ENCODE results near the gene RNASE1. TPM values are rescaled to one million over a fixed set of nuclear protein-coding genes. Genes with fewer than 3 reads are reported as not detected.
"Not testable (repeated sequence)": the region's sequence is repeated elsewhere in the genome, so short reads cannot be mapped to it uniquely, and the experiment has no call there.

Gene RNASE1
- total and polyA plus RNA-seq, 9 donors, result 62.5 to 985 (median 140) TPM

GRCh38 chr14:20830831-20831230, 28.2 kb upstream of the RNASE1 start:
- H3K27me3 ChIP-seq, result no peaks in the 10 kb centered on the region
- H3K4me3 ChIP-seq, result no peak overlapping the region
- DNase-seq, result no peak
- 84 to 88% (median 86%) methylated on average over 12 of the region's 12 CpGs for WGBS, 3 donors
- no peaks in the 10 kb centered on the region for H3K9me3 ChIP-seq
- H3K27ac ChIP-seq, result no peak overlapping the region
- no peaks in the 10 kb centered on the region for H3K4me1 ChIP-seq (ENCODE audit: insufficient read depth)
- intact Hi-C loops (cut with DNase I), result loop anchor here in 1 of 4 donors (5.0 kb wide), 1 partner anchor 64 kb away; the partner anchor contains the start of gene EDDM3B
- H3K36me3 ChIP-seq, result no peaks in the 10 kb centered on the region
- TF ChIP-seq EP300 (IDR thresholded peaks at IDR 0.05) (no peak), POLR2A (IDR thresholded peaks at IDR 0.05) (no peak)
- TF ChIP-seq, protein P1, sequence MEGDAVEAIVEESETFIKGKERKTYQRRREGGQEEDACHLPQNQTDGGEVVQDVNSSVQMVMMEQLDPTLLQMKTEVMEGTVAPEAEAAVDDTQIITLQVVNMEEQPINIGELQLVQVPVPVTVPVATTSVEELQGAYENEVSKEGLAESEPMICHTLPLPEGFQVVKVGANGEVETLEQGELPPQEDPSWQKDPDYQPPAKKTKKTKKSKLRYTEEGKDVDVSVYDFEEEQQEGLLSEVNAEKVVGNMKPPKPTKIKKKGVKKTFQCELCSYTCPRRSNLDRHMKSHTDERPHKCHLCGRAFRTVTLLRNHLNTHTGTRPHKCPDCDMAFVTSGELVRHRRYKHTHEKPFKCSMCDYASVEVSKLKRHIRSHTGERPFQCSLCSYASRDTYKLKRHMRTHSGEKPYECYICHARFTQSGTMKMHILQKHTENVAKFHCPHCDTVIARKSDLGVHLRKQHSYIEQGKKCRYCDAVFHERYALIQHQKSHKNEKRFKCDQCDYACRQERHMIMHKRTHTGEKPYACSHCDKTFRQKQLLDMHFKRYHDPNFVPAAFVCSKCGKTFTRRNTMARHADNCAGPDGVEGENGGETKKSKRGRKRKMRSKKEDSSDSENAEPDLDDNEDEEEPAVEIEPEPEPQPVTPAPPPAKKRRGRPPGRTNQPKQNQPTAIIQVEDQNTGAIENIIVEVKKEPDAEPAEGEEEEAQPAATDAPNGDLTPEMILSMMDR (IDR thresholded peaks at IDR 0.05), result no peak

DNA sequence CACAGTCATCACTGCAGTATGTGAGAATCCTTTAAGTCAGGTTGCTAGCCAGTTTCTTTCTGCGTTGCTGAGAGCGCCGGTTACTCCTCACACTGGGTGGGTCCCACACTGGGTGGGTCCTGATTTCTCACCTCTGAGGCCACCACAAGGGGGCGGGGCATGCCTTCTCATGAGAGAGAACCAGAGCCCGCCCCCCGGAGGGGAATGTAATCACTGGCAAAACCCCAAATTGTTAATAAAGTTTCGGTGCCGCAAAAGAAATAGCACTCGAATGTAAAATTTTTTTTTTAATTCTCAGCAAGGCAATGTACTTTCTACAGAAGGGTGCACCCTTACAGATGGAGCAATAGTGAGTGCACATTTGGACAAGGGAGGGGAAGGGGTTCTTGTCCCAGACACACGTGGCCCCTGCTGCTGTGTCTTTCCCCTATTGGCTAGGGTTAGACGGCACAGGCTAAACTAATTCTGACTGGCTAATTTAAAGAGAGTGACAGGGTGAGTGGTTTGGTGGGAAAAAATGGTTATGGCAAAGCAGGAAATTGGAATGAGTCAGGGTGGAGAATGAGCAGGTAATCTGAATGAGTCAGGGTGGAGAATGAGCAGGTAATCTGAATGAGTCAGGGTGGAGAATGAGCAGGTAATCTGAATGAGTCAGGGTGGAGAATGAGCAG, 25.5 kb upstream of the RNASE1 start:
- H3K9me3 ChIP-seq; H3K36me3 ChIP-seq; intact Hi-C loops (cut with DNase I); H3K27me3 ChIP-seq; H3K4me1 ChIP-seq (ENCODE audit: insufficient read depth); H3K4me3 ChIP-seq; H3K27ac ChIP-seq: not testable (repeated sequence)
- DNase-seq, result peak in 1 of 5 donors; percentile 22
- WGBS, 3 donors, result 88 to 91% (median 89%) methylated on average over 11 of the region's 11 CpGs

DNA sequence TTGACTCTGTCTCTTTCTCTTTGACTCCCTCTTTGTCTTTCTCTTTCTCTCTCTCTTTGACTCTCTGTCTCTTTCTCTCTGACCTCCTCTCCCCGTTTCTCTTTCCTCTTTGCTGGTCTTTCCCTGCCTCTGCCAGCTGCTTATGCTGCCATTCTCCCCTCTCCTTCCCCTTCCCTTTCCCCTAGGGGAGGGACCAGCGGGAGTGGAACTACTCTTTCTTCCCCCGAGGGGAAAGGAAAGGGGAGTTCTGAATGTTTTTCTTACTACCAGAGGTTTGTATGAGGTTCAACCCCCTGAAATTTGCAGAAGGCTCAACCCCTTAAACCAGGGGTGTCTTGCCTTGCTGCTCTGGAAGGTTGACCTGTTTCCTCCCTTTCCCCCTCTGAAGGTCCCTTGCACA, 24.7 kb upstream of the RNASE1 start:
- intact Hi-C loops (cut with DNase I), result no loop called here
- TF ChIP-seq EP300 (IDR thresholded peaks at IDR 0.05) (no peak), POLR2A (IDR thresholded peaks at IDR 0.05) (no peak)
- TF ChIP-seq, protein P1 (IDR thresholded peaks at IDR 0.05), result no peak

DNA sequence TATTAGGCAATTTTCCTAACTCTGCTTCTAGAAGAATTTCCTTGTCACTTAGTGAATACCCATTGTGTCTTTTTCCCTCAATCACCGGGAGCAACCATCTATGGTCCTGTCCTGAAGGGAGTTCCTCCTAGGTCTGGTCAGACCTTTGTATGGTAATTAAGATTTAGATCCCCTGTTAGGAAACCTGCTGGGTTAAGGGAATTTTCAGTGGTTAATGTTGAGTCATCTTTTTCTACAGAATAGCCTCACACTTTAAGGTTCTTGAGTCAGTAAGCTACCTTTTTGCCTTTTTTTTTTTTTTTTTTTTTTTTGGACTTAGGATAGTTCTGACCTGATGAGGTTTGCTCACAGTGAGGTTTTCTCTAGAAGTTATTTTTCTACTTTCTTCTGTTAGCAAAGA, 24.0 kb upstream of the RNASE1 start:
- H3K4me1 ChIP-seq (ENCODE audit: insufficient read depth); H3K27me3 ChIP-seq; H3K36me3 ChIP-seq; intact Hi-C loops (cut with DNase I); H3K9me3 ChIP-seq; H3K27ac ChIP-seq; DNase-seq; H3K4me3 ChIP-seq: not testable (repeated sequence)
- 68 to 83% (median 78%) methylated on average over 1 of the region's 1 CpG for WGBS, 3 donors

More for the DNA sequence above, 24.7 kb upstream of the RNASE1 start:
- Histone ChIP-seq H3K36me3 (no peaks in the 10 kb centered on the region), H3K4me3 (no peak overlapping the region), H3K4me1 (ENCODE audit: insufficient read depth) (no peaks in the 10 kb centered on the region), H3K27me3 (no peaks in the 10 kb centered on the region), H3K27ac (no peak overlapping the region), H3K9me3 (no peaks in the 10 kb centered on the region)
- DNase-seq, result no peak
- WGBS, 3 donors, result 52 to 66% (median 63%) methylated on average over 3 of the region's 3 CpGs

GRCh38 chr14:20823859-20824258, 21.2 kb upstream of the RNASE1 start:
- Histone ChIP-seq H3K27ac (no peak overlapping the region), H3K36me3 (no peaks in the 10 kb centered on the region), H3K4me3 (no peak overlapping the region), H3K9me3 (no peaks in the 10 kb centered on the region), H3K27me3 (no peaks in the 10 kb centered on the region), H3K4me1 (ENCODE audit: insufficient read depth) (no peaks in the 10 kb centered on the region)
- WGBS, 3 donors, result 89 to 90% (median 90%) methylated on average over 8 of the region's 8 CpGs
- TF ChIP-seq, protein P1 (IDR thresholded peaks at IDR 0.05), result no peak
- TF ChIP-seq POLR2A (IDR thresholded peaks at IDR 0.05) (no peak), EP300 (IDR thresholded peaks at IDR 0.05) (no peak)
- no peak for DNase-seq
- intact Hi-C loops (cut with DNase I), result no loop called here

- H3K4me3 ChIP-seq; H3K9me3 ChIP-seq; DNase-seq; intact Hi-C loops (cut with DNase I); H3K27ac ChIP-seq; H3K36me3 ChIP-seq; H3K4me1 ChIP-seq (ENCODE audit: insufficient read depth); H3K27me3 ChIP-seq: not testable (repeated sequence)
- 29 to 41% (median 39%) methylated on average over 3 of the region's 3 CpGs for WGBS, 3 donors
These were observed 19.0 kb upstream of the RNASE1 start for GRCh38 chr14:20821521-20822108.
